ENCODE measurements around the gene PDGFD. TPM values are rescaled to one million over a fixed set of nuclear protein-coding genes. Genes with fewer than 3 reads are reported as not detected.

The PDGFD gene
- total RNA-seq, 1 donor from 2014 or later, result 3.4 TPM

GRCh38 chr11:104033134-104033533 lies 130.8 kb downstream of the PDGFD start:
- Histone ChIP-seq H3K27me3 (ENCODE audit: control insufficient read depth, insufficient read depth, low read length) (no peaks in the 10 kb centered on the region), H3K36me3 (ENCODE audit: control insufficient read depth, insufficient read depth, low read length) (no peaks in the 10 kb centered on the region), H3K4me3 (ENCODE audit: low read depth, low read length) (no peak overlapping the region)
- TF ChIP-seq CTCF (IDR thresholded peaks at IDR 0.05; ENCODE audit: insufficient read depth, low read length, poor library complexity, severe bottlenecking), result no peak
- peak; percentile 5 for DNase-seq (ENCODE audit: low read depth)

GRCh38 chr11:104028476-104029263 lies 135.3 kb downstream of the PDGFD start:
- Histone ChIP-seq H3K27me3 (ENCODE audit: control insufficient read depth, insufficient read depth, low read length) (no peaks in the 10 kb centered on the region), H3K36me3 (ENCODE audit: control insufficient read depth, insufficient read depth, low read length) (no peaks in the 10 kb centered on the region), H3K4me3 (ENCODE audit: low read depth, low read length) (no peak overlapping the region)
- DNase-seq (ENCODE audit: low read depth), result no peak
- no peak for TF ChIP-seq CTCF (IDR thresholded peaks at IDR 0.05; ENCODE audit: insufficient read depth, low read length, poor library complexity, severe bottlenecking)

GRCh38 chr11:104024572-104024971 lies 139.4 kb downstream of the PDGFD start:
- no peak for TF ChIP-seq CTCF (IDR thresholded peaks at IDR 0.05; ENCODE audit: insufficient read depth, low read length, poor library complexity, severe bottlenecking)
- Histone ChIP-seq H3K27me3 (ENCODE audit: control insufficient read depth, insufficient read depth, low read length) (no peaks in the 10 kb centered on the region), H3K36me3 (ENCODE audit: control insufficient read depth, insufficient read depth, low read length) (no peaks in the 10 kb centered on the region), H3K4me3 (ENCODE audit: low read depth, low read length) (no peak overlapping the region)
- no peak for DNase-seq (ENCODE audit: low read depth)

GRCh38 chr11:104015649-104016415 lies 148.1 kb downstream of the PDGFD start:
- no peak for DNase-seq (ENCODE audit: low read depth)
- no peak for TF ChIP-seq CTCF (IDR thresholded peaks at IDR 0.05; ENCODE audit: insufficient read depth, low read length, poor library complexity, severe bottlenecking)
- H3K27me3 ChIP-seq (ENCODE audit: control insufficient read depth, insufficient read depth, low read length), result no peaks in the 10 kb centered on the region
- no peak overlapping the region for H3K4me3 ChIP-seq (ENCODE audit: low read depth, low read length)
- no peaks in the 10 kb centered on the region for H3K36me3 ChIP-seq (ENCODE audit: control insufficient read depth, insufficient read depth, low read length)

- DNase-seq (ENCODE audit: low read depth), result no peak
Observed at GRCh38 chr11:104011044-104011443, 152.9 kb downstream of the PDGFD start.

More at GRCh38 chr11:104011044-104011443, 152.9 kb downstream of the PDGFD start:
- Histone ChIP-seq H3K36me3 (ENCODE audit: control insufficient read depth, insufficient read depth, low read length) (no peaks in the 10 kb centered on the region), H3K4me3 (ENCODE audit: low read depth, low read length) (no peak overlapping the region), H3K27me3 (ENCODE audit: control insufficient read depth, insufficient read depth, low read length) (no peaks in the 10 kb centered on the region)
- no peak for TF ChIP-seq CTCF (IDR thresholded peaks at IDR 0.05; ENCODE audit: insufficient read depth, low read length, poor library complexity, severe bottlenecking)

Data from kidney epithelial cell (primary cell).